Measurements from ENCODE around the gene MS4A13. TPM values are rescaled to one million over a fixed set of nuclear protein-coding genes. Genes with fewer than 3 reads are reported as not detected.
"Not testable (repeated sequence)": the region's sequence is repeated elsewhere in the genome, so short reads cannot be mapped to it uniquely, and the experiment has no call there.

Gene MS4A13
- total and polyA plus RNA-seq, 8 donors, result not detected

- ATAC-seq (no peak), DNase-seq (no peak)
- Histone ChIP-seq H3K4me3 (no peak overlapping the region), H3K9me3 (no peaks in the 10 kb centered on the region), H3K36me3 (no peaks in the 10 kb centered on the region), H3K27me3 (no peaks in the 10 kb centered on the region), H3K4me1 (no peaks in the 10 kb centered on the region), H3K27ac (no peak overlapping the region)
- TF ChIP-seq CTCF (IDR thresholded peaks at IDR 0.05), result no peak
- intact Hi-C loops (cut with DNase I), result no loop called here
These were observed 14.8 kb upstream of the MS4A13 start for GRCh38 chr11:60500276-60500910.

GRCh38 chr11:60502221-60502775 is 12.9 kb upstream of the MS4A13 start:
- Histone ChIP-seq H3K9me3 (no peaks in the 10 kb centered on the region), H3K36me3 (no peaks in the 10 kb centered on the region), H3K27ac (no peak overlapping the region), H3K4me3 (no peak overlapping the region), H3K4me1 (no peaks in the 10 kb centered on the region), H3K27me3 (no peaks in the 10 kb centered on the region)
- DNase-seq (no peak), ATAC-seq (no peak)
- intact Hi-C loops (cut with DNase I), result no loop called here
- TF ChIP-seq CTCF (IDR thresholded peaks at IDR 0.05), result no peak

GRCh38 chr11:60504219-60504905 is 10.8 kb upstream of the MS4A13 start:
- DNase-seq, result no peak
- H3K9me3 ChIP-seq, result no peaks in the 10 kb centered on the region
- TF ChIP-seq CTCF (IDR thresholded peaks at IDR 0.05), result no peak
- H3K4me1 ChIP-seq, result no peaks in the 10 kb centered on the region
- no peaks in the 10 kb centered on the region for H3K27me3 ChIP-seq
- H3K36me3 ChIP-seq, result no peaks in the 10 kb centered on the region
- H3K4me3 ChIP-seq, result no peak overlapping the region
- intact Hi-C loops (cut with DNase I), result no loop called here
- no peak overlapping the region for H3K27ac ChIP-seq
- ATAC-seq, result no peak

- H3K36me3 ChIP-seq; H3K4me1 ChIP-seq; DNase-seq; H3K27ac ChIP-seq; H3K9me3 ChIP-seq; H3K27me3 ChIP-seq; intact Hi-C loops (cut with DNase I); H3K4me3 ChIP-seq; ATAC-seq: not testable (repeated sequence)
These were observed 5.6 kb upstream of the MS4A13 start for GRCh38 chr11:60509609-60510008.

GRCh38 chr11:60510209-60510608 is 5.0 kb upstream of the MS4A13 start:
- H3K36me3 ChIP-seq; H3K4me1 ChIP-seq; H3K9me3 ChIP-seq; H3K27ac ChIP-seq; intact Hi-C loops (cut with DNase I); H3K27me3 ChIP-seq; ATAC-seq; H3K4me3 ChIP-seq: not testable (repeated sequence)
- DNase-seq, result peak in 1 of 4 donors; percentile 64

GRCh38 chr11:60511393-60511792 is 3.8 kb upstream of the MS4A13 start:
- H3K4me3 ChIP-seq, result no peak overlapping the region
- H3K27me3 ChIP-seq, result no peaks in the 10 kb centered on the region
- ATAC-seq, result no peak
- no peaks in the 10 kb centered on the region for H3K4me1 ChIP-seq
- H3K9me3 ChIP-seq, result no peaks in the 10 kb centered on the region
- H3K36me3 ChIP-seq, result no peaks in the 10 kb centered on the region
- H3K27ac ChIP-seq, result no peak overlapping the region
- no peak for TF ChIP-seq CTCF (IDR thresholded peaks at IDR 0.05)
- no peak for DNase-seq
- intact Hi-C loops (cut with DNase I), result no loop called here

All from left lung (tissue), 10 donors.